Measurements from ENCODE around the gene PMM2. TPM values are rescaled to one million over a fixed set of nuclear protein-coding genes. Genes with fewer than 3 reads are reported as not detected.

Gene PMM2
- total RNA-seq, 1 donor, result 34.7 TPM

GRCh38 chr16:8889893-8890548, 92.4 kb downstream of the PMM2 start:
- DNase-seq (ENCODE audit: low read depth), result no peak
- H3K4me3 ChIP-seq (ENCODE audit: low read depth, low read length), result no peak overlapping the region
- TF ChIP-seq, protein P1, sequence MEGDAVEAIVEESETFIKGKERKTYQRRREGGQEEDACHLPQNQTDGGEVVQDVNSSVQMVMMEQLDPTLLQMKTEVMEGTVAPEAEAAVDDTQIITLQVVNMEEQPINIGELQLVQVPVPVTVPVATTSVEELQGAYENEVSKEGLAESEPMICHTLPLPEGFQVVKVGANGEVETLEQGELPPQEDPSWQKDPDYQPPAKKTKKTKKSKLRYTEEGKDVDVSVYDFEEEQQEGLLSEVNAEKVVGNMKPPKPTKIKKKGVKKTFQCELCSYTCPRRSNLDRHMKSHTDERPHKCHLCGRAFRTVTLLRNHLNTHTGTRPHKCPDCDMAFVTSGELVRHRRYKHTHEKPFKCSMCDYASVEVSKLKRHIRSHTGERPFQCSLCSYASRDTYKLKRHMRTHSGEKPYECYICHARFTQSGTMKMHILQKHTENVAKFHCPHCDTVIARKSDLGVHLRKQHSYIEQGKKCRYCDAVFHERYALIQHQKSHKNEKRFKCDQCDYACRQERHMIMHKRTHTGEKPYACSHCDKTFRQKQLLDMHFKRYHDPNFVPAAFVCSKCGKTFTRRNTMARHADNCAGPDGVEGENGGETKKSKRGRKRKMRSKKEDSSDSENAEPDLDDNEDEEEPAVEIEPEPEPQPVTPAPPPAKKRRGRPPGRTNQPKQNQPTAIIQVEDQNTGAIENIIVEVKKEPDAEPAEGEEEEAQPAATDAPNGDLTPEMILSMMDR (IDR thresholded peaks at IDR 0.05; ENCODE audit: insufficient read depth, low read length), result no peak

DNA sequence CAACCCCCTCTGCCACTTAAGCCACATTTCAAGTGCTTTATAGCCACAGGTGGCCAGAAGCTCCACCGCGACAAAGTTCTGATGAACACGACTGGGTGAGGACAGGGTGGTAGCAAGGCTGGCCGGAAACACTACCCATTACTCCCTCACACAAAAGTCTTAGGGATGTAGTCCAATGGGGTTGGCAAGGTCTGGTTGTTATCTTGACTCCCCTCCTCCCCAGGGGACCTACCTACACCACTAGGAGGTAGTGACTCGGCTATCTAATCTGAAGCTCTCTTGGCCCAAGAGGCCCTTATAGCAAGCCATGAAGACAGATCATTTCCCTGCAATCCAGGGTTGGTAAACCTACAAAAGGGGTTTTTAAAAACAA, 92.9 kb downstream of the PMM2 start:
- H3K4me3 ChIP-seq (ENCODE audit: low read depth, low read length), result no peak overlapping the region
- TF ChIP-seq, protein P1 (IDR thresholded peaks at IDR 0.05; ENCODE audit: insufficient read depth, low read length), result no peak

DNA sequence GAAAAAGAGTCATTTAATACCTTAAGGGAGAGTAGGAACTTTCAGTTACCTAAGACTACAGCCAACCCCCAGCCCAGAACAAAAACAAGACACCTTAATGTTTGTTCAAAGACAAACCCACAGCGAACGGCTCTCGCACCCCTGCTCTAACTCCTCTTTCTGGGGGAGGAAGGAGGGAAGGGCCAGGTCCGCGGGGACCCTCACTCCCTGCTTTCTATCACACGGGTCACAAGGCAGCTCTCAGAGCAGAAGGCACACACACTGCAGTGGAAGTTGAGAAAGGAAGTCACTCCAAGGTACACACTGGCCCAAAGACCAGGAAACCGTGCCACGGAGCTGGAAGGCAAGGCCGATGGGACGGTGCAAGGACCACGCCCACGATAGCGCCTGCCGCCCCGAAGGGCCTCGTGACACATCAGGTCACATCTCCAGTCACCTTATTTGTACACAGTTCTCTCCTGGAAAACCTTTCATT, 94.5 kb downstream of the PMM2 start:
- TF ChIP-seq, protein P1 (IDR thresholded peaks at IDR 0.05; ENCODE audit: insufficient read depth, low read length), result no peak
- DNase-seq (ENCODE audit: low read depth), result no peak
- no peak overlapping the region for H3K4me3 ChIP-seq (ENCODE audit: low read depth, low read length)

More for the DNA sequence above, 92.9 kb downstream of the PMM2 start:
- no peak for DNase-seq (ENCODE audit: low read depth)

DNA sequence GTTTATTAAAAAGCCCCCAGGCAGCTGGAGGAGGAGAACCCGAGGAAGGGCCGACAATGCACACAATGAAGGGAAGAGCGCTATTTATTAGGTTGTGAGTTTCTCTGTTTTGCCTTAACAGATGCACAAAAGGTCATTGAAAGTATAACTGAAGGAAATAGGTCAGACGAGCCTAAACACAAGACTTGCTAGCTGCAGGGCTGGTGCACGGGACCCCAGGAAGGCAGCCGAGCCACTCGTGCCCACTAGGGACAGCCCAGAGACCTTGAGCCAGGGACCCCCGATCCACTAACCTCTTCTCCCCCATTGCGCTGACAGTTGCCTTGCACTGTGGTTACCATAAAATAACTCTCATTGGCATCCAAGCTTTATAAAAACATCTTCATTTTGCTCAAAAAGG, 95.8 kb downstream of the PMM2 start:
- H3K4me3 ChIP-seq (ENCODE audit: low read depth, low read length), result no peak overlapping the region
- TF ChIP-seq, protein P1 (IDR thresholded peaks at IDR 0.05; ENCODE audit: insufficient read depth, low read length), result no peak
- DNase-seq (ENCODE audit: low read depth), result no peak

GRCh38 chr16:8893976-8894690, 96.5 kb downstream of the PMM2 start:
- DNase-seq (ENCODE audit: low read depth), result no peak
- no peak overlapping the region for H3K4me3 ChIP-seq (ENCODE audit: low read depth, low read length)
- TF ChIP-seq, protein P1 (IDR thresholded peaks at IDR 0.05; ENCODE audit: insufficient read depth, low read length), result no peak

DNA sequence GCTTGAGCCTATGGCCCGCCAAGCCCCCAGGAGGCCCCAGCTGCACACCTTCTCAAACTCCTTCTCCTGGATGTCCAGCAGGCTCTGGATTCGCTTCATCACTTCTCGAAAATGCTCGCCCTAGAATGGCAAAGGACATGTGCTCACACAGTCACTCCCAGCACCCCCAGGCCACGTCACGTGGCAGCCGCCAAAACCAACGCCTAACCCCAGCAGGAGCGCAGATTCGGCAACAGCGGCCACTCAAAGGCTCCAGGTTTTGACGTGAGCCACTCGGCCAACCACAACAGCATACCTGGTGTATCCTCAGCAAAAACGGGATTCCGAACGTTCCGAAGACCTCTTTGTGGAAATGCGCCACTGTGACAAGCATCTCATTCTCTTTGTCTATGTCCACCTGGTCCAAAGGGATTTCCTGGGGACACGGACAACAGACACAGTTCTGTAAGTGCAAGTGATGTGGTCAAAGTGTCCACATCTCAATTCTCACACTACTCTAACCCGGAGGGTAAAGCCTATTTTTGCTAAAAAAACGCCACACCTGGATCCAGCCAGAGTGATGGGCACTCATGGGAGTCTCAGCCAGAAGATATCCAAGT, 97.2 kb downstream of the PMM2 start:
- TF ChIP-seq, protein P1 (IDR thresholded peaks at IDR 0.05; ENCODE audit: insufficient read depth, low read length), result no peak
- no peak overlapping the region for H3K4me3 ChIP-seq (ENCODE audit: low read depth, low read length)
- DNase-seq (ENCODE audit: low read depth), result no peak
